Stimulated activated naive B cell treated with anti-CD40 and anti-IgM and Interleukin-4, amounts not matched to agents 10 μg/mL and 1 μg/mL and 100 μg/mL, for 72 hours (primary cell): ENCODE data around the gene ABCB4.
"Not testable (repeated sequence)": the region's sequence is repeated elsewhere in the genome, so short reads cannot be mapped to it uniquely, and the experiment has no call there.

Experiments used
- ATAC-seq, 2 donors: fragments of 150-1000 bp; cut with Tn5 transposase; replicated peaks; 2 replicates each; pipeline ENCODE4 v1.10.0; 2021; ENCODE audit warnings: moderate library complexity in 1 of 2
- DNase-seq: peaks from one replicate; pipeline ENCODE4 v3.0.0; 2021
- H3K27ac Mint-ChIP-seq: one replicate; pipeline ENCODE4 v1.8.0; 2022; ENCODE audit warnings: mild to moderate bottlenecking, mixed read lengths
- H3K27me3 Mint-ChIP-seq, 2 donors: one replicate each; pipeline ENCODE4 v1.8.0; 2022; ENCODE audit warnings: mixed read lengths in 2 of 2
- H3K36me3 Mint-ChIP-seq, 2 donors: one replicate each; pipeline ENCODE4 v1.8.0; 2022; ENCODE audit warnings: mixed read lengths in 2 of 2, mild to moderate bottlenecking in 1 of 2
- H3K4me1 Mint-ChIP-seq, 2 donors: one replicate each; pipeline ENCODE4 v1.8.0; 2022; ENCODE audit warnings: mixed read lengths in 2 of 2, mild to moderate bottlenecking in 1 of 2
- H3K4me3 Mint-ChIP-seq, 2 donors: one replicate each; pipeline ENCODE4 v1.8.0; 2022; ENCODE audit warnings: mild to moderate bottlenecking in 2 of 2, mixed read lengths in 2 of 2, moderate library complexity in 1 of 2
- H3K9me3 Mint-ChIP-seq, 2 donors: one replicate each; pipeline ENCODE4 v1.8.0; 2022; ENCODE audit warnings: mixed read lengths in 2 of 2, mild to moderate bottlenecking in 1 of 2

Gene ABCB4

GRCh38 chr7:87464830-87465533 lies 10.5 kb downstream of the ABCB4 start:
- H3K27ac Mint-ChIP-seq, ATAC-seq, DNase-seq, H3K4me3 Mint-ChIP-seq, H3K9me3 Mint-ChIP-seq, H3K27me3 Mint-ChIP-seq: not testable (repeated sequence)
- Mint-ChIP-seq H3K4me1 (peaks cover 24 to 43% of the 10 kb centered on the region in 2 donors), H3K36me3 (peaks cover 19 to 47% of the 10 kb centered on the region in 2 donors)

GRCh38 chr7:87463982-87464381 lies 11.5 kb downstream of the ABCB4 start:
- ATAC-seq (no peak), DNase-seq (no peak)
- Mint-ChIP-seq H3K27ac (peak overlapping the region; percentile 2), H3K27me3 (no peaks in the 10 kb centered on the region), H3K4me3 (no peak overlapping the region), H3K4me1 (peaks cover 19 to 38% of the 10 kb centered on the region in 2 donors), H3K36me3 (peaks cover 24 to 49% of the 10 kb centered on the region in 2 donors), H3K9me3 (no peaks in the 10 kb centered on the region)

GRCh38 chr7:87460444-87460843 lies 15.0 kb downstream of the ABCB4 start:
- DNase-seq, H3K27ac Mint-ChIP-seq, H3K4me1 Mint-ChIP-seq, H3K27me3 Mint-ChIP-seq, ATAC-seq, H3K9me3 Mint-ChIP-seq, H3K4me3 Mint-ChIP-seq: not testable (repeated sequence)
- H3K36me3 Mint-ChIP-seq, result peaks cover 20 to 38% of the 10 kb centered on the region in 2 donors

- H3K27me3 Mint-ChIP-seq, result no peaks in the 10 kb centered on the region
- peaks cover 6 to 7% of the 10 kb centered on the region in 2 donors for H3K4me1 Mint-ChIP-seq
- ATAC-seq, result no peak
- H3K36me3 Mint-ChIP-seq, result peaks cover 20 to 38% of the 10 kb centered on the region in 2 donors
- no peaks in the 10 kb centered on the region for H3K9me3 Mint-ChIP-seq
- H3K4me3 Mint-ChIP-seq, result no peak overlapping the region
- no peak overlapping the region for H3K27ac Mint-ChIP-seq
- DNase-seq, result no peak
Measured at GRCh38 chr7:87459941-87460340, 15.5 kb downstream of the ABCB4 start.

- H3K36me3 Mint-ChIP-seq, result peaks cover 15 to 31% of the 10 kb centered on the region in 2 donors
- no peaks in the 10 kb centered on the region for H3K4me1 Mint-ChIP-seq
- ATAC-seq (no peak), DNase-seq (no peak)
- H3K27me3 Mint-ChIP-seq, result no peaks in the 10 kb centered on the region
- H3K27ac Mint-ChIP-seq, result no peak overlapping the region
- no peaks in the 10 kb centered on the region for H3K9me3 Mint-ChIP-seq
- no peak overlapping the region for H3K4me3 Mint-ChIP-seq
Measured at GRCh38 chr7:87458148-87458547, 17.3 kb downstream of the ABCB4 start.

GRCh38 chr7:87456247-87456646 lies 19.2 kb downstream of the ABCB4 start:
- peaks cover 13 to 31% of the 10 kb centered on the region in 2 donors for H3K36me3 Mint-ChIP-seq
- no peak for DNase-seq
- ATAC-seq, result no peak
- peak overlapping the region; percentile 27 for H3K27ac Mint-ChIP-seq
- no peaks in the 10 kb centered on the region for H3K27me3 Mint-ChIP-seq
- H3K4me1 Mint-ChIP-seq, result no peaks in the 10 kb centered on the region
- no peaks in the 10 kb centered on the region for H3K9me3 Mint-ChIP-seq
- H3K4me3 Mint-ChIP-seq, result no peak overlapping the region

- no peak overlapping the region for H3K4me3 Mint-ChIP-seq
- DNase-seq (no peak), ATAC-seq (no peak)
- peaks cover 5 to 16% of the 10 kb centered on the region in 2 donors for H3K4me1 Mint-ChIP-seq
- H3K27ac Mint-ChIP-seq, result no peak overlapping the region
- H3K27me3 Mint-ChIP-seq, result no peaks in the 10 kb centered on the region
- H3K9me3 Mint-ChIP-seq, result no peaks in the 10 kb centered on the region
- H3K36me3 Mint-ChIP-seq, result peaks cover 11 to 38% of the 10 kb centered on the region in 2 donors
Measured at GRCh38 chr7:87452279-87452678, 23.2 kb downstream of the ABCB4 start.

- peak; percentile 29 to 34 for ATAC-seq
- H3K27me3 Mint-ChIP-seq, result no peaks in the 10 kb centered on the region
Measured at GRCh38 chr7:87451187-87451586, 24.3 kb downstream of the ABCB4 start.

GRCh38 chr7:87450706-87451105 lies 24.8 kb downstream of the ABCB4 start:
- ATAC-seq (no peak), DNase-seq (no peak)
- no peak overlapping the region for H3K27ac Mint-ChIP-seq
- no peak overlapping the region for H3K4me3 Mint-ChIP-seq
- peaks cover 12 to 27% of the 10 kb centered on the region in 2 donors for H3K4me1 Mint-ChIP-seq
- no peaks in the 10 kb centered on the region for H3K9me3 Mint-ChIP-seq
- peaks cover 8 to 31% of the 10 kb centered on the region in 2 donors for H3K36me3 Mint-ChIP-seq
- no peaks in the 10 kb centered on the region for H3K27me3 Mint-ChIP-seq

More at GRCh38 chr7:87451187-87451586, 24.3 kb downstream of the ABCB4 start:
- peaks cover 7 to 22% of the 10 kb centered on the region in 2 donors for H3K4me1 Mint-ChIP-seq
- peaks cover 8 to 32% of the 10 kb centered on the region in 2 donors for H3K36me3 Mint-ChIP-seq
- no peaks in the 10 kb centered on the region for H3K9me3 Mint-ChIP-seq
- no peak for DNase-seq
- H3K4me3 Mint-ChIP-seq, result no peak overlapping the region
- H3K27ac Mint-ChIP-seq, result no peak overlapping the region

GRCh38 chr7:87448388-87448787 lies 27.1 kb downstream of the ABCB4 start:
- Mint-ChIP-seq H3K4me1 (peaks cover 14 to 30% of the 10 kb centered on the region in 2 donors), H3K27me3 (no peaks in the 10 kb centered on the region), H3K27ac (peak overlapping the region; percentile 3), H3K36me3 (peaks cover 8 to 29% of the 10 kb centered on the region in 2 donors), H3K4me3 (peak overlapping the region in 1 of 2 donors; percentile 15), H3K9me3 (no peaks in the 10 kb centered on the region)
- ATAC-seq (no peak), DNase-seq (no peak)

GRCh38 chr7:87447116-87447635 lies 28.3 kb downstream of the ABCB4 start:
- Mint-ChIP-seq H3K27me3 (no peaks in the 10 kb centered on the region), H3K36me3 (peaks cover 12 to 37% of the 10 kb centered on the region in 2 donors), H3K27ac (no peak overlapping the region), H3K9me3 (no peaks in the 10 kb centered on the region), H3K4me1 (peaks cover 14 to 30% of the 10 kb centered on the region in 2 donors), H3K4me3 (no peak overlapping the region)
- DNase-seq (no peak), ATAC-seq (no peak)

GRCh38 chr7:87445897-87446296 lies 29.6 kb downstream of the ABCB4 start:
- H3K27me3 Mint-ChIP-seq, result no peaks in the 10 kb centered on the region
- peaks cover 14 to 30% of the 10 kb centered on the region in 2 donors for H3K4me1 Mint-ChIP-seq
- DNase-seq (no peak), ATAC-seq (peak; percentile 98 to 99)
- no peak overlapping the region for H3K4me3 Mint-ChIP-seq
- peak overlapping the region; percentile 32 for H3K27ac Mint-ChIP-seq
- H3K36me3 Mint-ChIP-seq, result peaks cover 12 to 37% of the 10 kb centered on the region in 2 donors
- H3K9me3 Mint-ChIP-seq, result no peaks in the 10 kb centered on the region

- Mint-ChIP-seq H3K4me3 (no peak overlapping the region), H3K4me1 (peaks cover 0 to 3% of the 10 kb centered on the region in 2 donors), H3K27me3 (no peaks in the 10 kb centered on the region), H3K36me3 (peaks cover 13 to 38% of the 10 kb centered on the region in 2 donors), H3K9me3 (no peaks in the 10 kb centered on the region), H3K27ac (no peak overlapping the region)
- no peak for DNase-seq
- ATAC-seq, result no peak
Measured at GRCh38 chr7:87435546-87435945, 39.9 kb downstream of the ABCB4 start.

- DNase-seq (no peak), ATAC-seq (no peak)
- Mint-ChIP-seq H3K36me3 (peaks cover 23 to 47% of the 10 kb centered on the region in 2 donors), H3K27me3 (no peaks in the 10 kb centered on the region), H3K4me1 (peaks cover 0 to 9% of the 10 kb centered on the region in 2 donors), H3K9me3 (no peaks in the 10 kb centered on the region), H3K27ac (no peak overlapping the region), H3K4me3 (no peak overlapping the region)
Measured at GRCh38 chr7:87432536-87432935, 42.9 kb downstream of the ABCB4 start.

GRCh38 chr7:87427288-87427687 lies 48.2 kb downstream of the ABCB4 start:
- no peaks in the 10 kb centered on the region for H3K27me3 Mint-ChIP-seq
- peaks cover 0 to 8% of the 10 kb centered on the region in 2 donors for H3K4me1 Mint-ChIP-seq
- ATAC-seq (no peak), DNase-seq (no peak)
- no peak overlapping the region for H3K4me3 Mint-ChIP-seq
- peaks cover 20 to 38% of the 10 kb centered on the region in 2 donors for H3K36me3 Mint-ChIP-seq
- H3K27ac Mint-ChIP-seq, result no peak overlapping the region
- H3K9me3 Mint-ChIP-seq, result no peaks in the 10 kb centered on the region
